GM15510 (cell line): ENCODE measurements around the gene ALDH16A1.

ENCODE experiments used
- POLR2A ChIP-seq: IDR thresholded peaks from 3 replicates; pipeline ENCODE4 v1.6.1; 2011; ENCODE audit warnings: borderline replicate concordance; ENCODE audit not compliant: insufficient read length; ENCODE audit errors: extremely low read depth

Gene ALDH16A1

DNA sequence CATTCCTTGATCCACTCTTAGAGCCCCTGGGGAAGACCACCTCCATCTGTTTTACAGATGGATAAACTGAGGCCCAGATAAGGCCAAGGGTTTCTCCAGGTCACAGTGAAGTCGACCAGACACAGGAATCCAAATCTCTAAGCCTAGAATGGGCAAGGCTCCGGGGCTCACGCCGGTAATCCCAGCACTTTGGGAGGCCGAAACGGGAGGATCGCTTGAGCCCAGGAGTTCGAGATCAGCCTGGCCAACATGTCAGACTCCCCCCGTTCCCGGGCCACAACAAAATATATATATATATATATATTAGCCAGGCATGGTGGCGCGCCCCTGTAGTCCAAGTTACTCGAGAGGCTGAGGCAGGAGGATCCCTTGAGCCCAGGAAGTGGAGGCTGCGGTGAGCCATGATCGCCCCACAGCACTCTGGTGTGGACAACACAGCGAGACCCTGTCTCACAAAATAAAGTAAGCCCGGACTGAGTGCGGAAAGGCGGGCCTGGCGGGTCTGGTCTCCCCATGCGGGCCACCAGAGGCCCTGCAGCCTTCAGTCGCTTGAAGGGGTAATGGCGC lies 33.8 kb downstream of the ALDH16A1 start:
- TF ChIP-seq POLR2A = no peak

DNA sequence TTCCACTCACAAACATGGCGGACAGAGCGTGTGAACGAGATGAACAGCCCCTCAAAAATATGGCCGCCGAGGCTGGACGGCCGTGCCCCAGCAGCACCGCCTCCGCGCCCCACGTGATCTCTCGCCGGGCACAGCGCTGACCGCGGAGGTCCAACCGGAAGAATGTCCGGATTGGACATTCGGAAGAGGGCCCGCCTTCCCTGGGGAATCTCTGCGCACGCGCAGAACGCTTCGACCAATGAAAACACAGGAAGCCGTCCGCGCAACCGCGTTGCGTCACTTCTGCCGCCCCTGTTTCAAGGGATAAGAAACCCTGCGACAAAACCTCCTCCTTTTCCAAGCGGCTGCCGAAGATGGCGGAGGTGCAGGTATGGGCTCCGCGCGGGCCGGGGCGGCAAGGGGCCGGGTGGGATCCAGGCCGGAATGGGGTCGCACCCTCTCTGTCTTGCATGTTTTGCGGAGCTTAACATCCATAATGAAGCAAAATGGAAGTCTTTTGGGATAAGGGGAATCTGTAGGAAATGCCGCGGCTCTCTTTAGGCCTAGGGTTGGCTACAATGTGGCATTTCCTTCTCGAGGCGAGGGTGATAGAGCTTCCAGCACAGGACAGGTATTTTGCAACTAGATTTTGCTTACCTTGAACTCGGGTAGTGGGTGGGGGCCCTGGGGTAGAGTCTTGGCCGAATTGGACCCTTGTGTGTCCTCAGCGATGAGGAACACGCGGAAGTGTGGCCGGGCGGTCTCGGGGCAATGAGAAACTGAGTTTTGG lies 34.4 kb downstream of the ALDH16A1 start, which contains the start of gene RPL13A:
TSS of gene RPL13A (plus strand) at position 332 of the 769 bp plus-strand sequence. CDS start at position 354, 22 bp downstream.
- TF ChIP-seq POLR2A = peak; percentile 99

DNA sequence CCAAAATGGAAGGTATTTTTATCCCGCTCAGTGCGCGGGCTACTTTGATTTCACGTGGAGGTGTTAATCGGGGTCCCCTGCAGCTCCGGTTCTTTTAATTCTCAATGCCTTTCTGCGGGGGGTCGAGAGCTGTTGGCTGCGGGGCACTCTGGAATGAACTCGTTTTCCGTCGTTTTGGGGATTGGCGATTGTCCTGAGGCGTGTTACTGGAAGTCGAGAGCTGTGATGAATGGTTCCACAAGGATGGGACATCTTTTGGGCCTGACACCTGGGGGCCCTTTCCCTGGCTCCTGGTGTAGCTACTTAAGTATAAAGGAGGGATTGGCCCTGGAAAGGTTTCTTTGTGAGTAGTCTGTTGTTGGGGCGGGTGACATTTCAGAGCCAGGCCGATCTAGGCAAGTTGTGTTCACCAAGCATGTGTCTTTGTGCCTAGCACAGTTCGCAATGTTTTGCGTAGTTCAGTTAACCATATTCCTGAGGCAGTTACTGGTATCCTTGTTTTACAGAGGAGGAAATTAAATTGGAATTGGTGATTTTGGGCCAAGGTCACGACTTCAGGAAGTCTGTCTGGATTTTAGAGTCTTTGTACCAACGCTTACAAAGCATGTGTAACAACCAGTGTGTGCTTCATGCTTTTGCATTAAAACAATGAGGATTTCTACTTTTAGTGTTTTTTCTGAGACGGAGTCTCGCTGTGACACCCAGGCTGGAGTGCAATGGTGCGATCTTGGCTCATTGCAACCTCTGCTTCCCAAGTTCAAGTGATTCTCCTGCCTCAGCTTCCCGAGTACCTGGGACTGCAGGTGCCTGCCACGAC lies 35.2 kb downstream of the ALDH16A1 start:
- no peak for TF ChIP-seq POLR2A

DNA sequence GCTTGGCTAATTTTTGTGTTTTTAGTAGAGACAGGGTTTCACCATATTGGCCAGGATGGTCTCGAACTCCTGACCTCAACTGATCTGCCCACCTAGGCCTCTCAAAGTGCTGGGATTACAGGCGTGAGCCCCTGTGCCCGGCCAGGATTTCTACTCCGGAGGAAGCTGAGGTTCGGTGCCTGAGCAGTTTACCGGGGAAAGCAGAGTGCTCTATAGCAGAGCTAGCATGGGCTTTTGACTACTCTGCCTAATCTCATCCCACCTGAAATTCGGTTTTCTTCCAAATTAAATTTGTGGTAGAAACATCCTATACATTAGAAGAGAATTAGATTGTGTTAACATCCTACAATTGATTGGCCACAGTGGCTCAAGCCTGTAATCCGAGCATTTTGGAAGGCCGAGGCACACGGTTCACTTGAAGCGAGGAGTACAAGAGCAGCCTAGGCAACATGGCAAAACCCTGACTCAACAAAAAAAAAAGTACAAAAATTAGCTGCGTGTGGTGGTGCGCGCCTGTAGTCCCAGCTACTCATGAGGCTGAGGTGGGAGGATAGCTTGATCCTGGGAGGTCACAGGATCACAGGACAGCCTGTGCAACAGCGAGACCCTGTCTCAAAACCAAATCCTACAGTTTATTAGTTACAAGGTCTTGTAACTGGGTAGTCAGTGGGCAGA lies 36.0 kb downstream of the ALDH16A1 start:
- TF ChIP-seq POLR2A = no peak

- TF ChIP-seq POLR2A = no peak
Observed at GRCh38 chr19:49489601-49490167, 36.7 kb downstream of the ALDH16A1 start.

GRCh38 chr19:49490287-49491029 lies 37.4 kb downstream of the ALDH16A1 start:
- no peak for TF ChIP-seq POLR2A

GRCh38 chr19:49491030-49491803 lies 38.2 kb downstream of the ALDH16A1 start:
- TF ChIP-seq POLR2A = no peak

- no peak for TF ChIP-seq POLR2A
Observed at GRCh38 chr19:49491804-49492572, 39.0 kb downstream of the ALDH16A1 start.

- peak; percentile 49 for TF ChIP-seq POLR2A
Observed at GRCh38 chr19:49492573-49493405, 39.8 kb downstream of the ALDH16A1 start.

DNA sequence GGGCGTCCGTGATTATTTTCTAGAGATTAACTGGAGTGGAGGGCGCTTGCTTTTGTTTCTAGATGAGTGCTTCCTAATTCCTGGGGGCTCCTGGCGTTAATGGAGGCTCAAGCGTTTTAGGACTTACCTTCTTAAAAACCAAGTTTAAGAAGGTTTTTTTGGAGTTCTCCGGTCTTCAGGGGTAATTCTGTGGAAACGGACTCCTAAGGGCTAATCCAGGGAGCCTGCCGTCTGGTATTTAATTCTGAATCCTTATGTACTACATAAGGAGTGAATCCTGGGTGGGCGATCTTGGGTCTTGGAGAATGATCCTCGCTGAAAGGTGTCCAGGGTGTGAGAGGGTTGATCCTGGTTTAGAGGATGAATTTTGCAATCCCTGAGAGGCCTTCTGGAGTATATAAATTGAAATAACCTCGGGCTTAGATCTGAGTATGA lies 43.6 kb downstream of the ALDH16A1 start:
- TF ChIP-seq POLR2A = no peak

DNA sequence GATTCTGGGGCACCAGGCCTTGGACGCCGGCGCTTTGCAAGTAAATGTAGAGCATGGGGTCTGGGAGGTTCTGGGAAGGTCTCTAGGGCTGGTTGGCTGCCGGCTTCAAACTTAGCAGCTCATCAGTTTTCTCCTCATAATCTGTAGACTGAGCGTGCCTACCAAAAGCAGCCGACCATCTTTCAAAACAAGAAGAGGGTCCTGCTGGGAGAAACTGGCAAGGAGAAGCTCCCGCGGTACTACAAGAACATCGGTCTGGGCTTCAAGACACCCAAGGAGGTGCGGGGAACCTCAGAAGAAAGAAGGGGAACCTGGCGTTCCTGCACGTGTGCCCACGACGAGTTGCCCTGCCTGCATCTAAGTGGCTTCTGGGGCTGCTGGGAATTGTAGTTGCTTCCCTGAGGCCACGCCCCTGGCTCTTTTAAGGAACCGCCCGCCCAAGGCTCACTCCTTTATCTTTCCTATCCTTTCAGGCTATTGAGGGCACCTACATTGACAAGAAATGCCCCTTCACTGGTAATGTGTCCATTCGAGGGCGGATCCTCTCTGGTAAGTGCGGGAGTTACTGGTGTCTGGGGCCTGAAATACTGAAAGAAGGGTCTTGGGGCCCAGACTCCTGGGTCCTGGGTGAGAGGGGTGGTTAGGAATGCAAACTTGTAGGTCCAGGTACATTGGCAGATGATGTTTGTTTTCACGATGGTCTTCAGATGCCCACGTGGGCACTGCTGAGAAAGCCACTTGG lies 44.2 kb downstream of the ALDH16A1 start:
- peak; percentile 46 for TF ChIP-seq POLR2A

DNA sequence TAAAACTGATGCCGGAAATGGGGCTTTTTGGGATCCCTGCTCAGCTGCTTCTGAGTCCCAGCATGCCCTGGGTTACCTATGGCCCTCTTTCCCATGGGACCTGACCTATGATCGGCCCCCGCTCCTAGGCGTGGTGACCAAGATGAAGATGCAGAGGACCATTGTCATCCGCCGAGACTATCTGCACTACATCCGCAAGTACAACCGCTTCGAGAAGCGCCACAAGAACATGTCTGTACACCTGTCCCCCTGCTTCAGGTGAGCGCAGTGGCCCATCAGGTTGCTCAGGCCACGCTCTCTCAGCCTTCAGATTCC lies 44.7 kb downstream of the ALDH16A1 start:
- TF ChIP-seq POLR2A = no peak

DNA sequence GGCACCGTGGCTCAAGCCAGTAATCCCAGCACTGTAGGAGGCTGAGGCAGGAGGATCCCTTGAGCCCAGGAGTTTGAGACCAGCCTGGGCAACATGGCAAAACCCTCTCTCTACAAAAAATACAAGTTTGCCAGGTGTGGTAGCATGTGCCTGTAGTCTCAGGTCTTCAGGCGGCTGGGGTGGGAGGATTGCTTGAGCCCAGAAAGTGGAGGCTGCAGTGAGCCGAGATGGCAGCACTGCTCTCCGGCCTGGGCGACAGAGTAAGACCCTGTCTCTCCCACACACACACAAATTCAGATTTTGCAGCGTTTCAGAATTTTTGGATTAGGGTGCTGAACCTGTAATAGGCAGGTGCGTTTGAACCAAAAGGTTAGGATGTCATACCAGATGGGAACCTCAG lies 45.5 kb downstream of the ALDH16A1 start:
- no peak for TF ChIP-seq POLR2A
